BE2C (cell line): Measurements from ENCODE around the gene KCNMB1.

Source experiments
- DNase-seq: peaks from one replicate; pipeline ENCODE4 v3.0.0-alpha.2; 2020
- H3K27me3 ChIP-seq: fragments of 250-450 bp; sonication (Bioruptor Pico); 2 replicates; pipeline ENCODE4 v1.5.1; 2020; ENCODE audit warnings: mild to moderate bottlenecking
- H3K36me3 ChIP-seq: fragments of 250-450 bp; sonication (Bioruptor Pico); 2 replicates; pipeline ENCODE4 v1.5.1; 2020; ENCODE audit warnings: mild to moderate bottlenecking
- H3K4me1 ChIP-seq: fragments of 250-450 bp; sonication (Bioruptor Pico); 2 replicates; pipeline ENCODE4 v1.5.1; 2020
- H3K4me3 ChIP-seq: 2 replicates; pipeline ENCODE4 v1.5.1; 2011; ENCODE audit warnings: low read depth, low read length
- H3K9me3 ChIP-seq: fragments of 250-450 bp; sonication (Bioruptor Pico); 2 replicates; pipeline ENCODE4 v1.5.1; 2020
- CTCF ChIP-seq: IDR thresholded peaks from 2 replicates; pipeline ENCODE4 v1.5.1; 2012; ENCODE audit warnings: mild to moderate bottlenecking, low read depth, low read length

Gene KCNMB1

GRCh38 chr5:170342153-170342725 is 46.9 kb downstream of the KCNMB1 start:
- peaks cover 10% of the 10 kb centered on the region; the same call in 1 of the 2 replicates for H3K27me3 ChIP-seq
- no peaks in the 10 kb centered on the region for H3K4me1 ChIP-seq
- H3K36me3 ChIP-seq: no peaks in the 10 kb centered on the region
- H3K4me3 ChIP-seq: no peak overlapping the region
- no peak for TF ChIP-seq CTCF
- DNase-seq: no peak
- no peaks in the 10 kb centered on the region for H3K9me3 ChIP-seq

GRCh38 chr5:170341545-170341944 is 47.6 kb downstream of the KCNMB1 start:
- H3K4me1 ChIP-seq: no peaks in the 10 kb centered on the region
- H3K27me3 ChIP-seq: peaks cover 7% of the 10 kb centered on the region; the same call in 1 of the 2 replicates
- no peaks in the 10 kb centered on the region for H3K9me3 ChIP-seq
- no peak overlapping the region for H3K4me3 ChIP-seq
- TF ChIP-seq CTCF: no peak
- no peak for DNase-seq
- no peaks in the 10 kb centered on the region for H3K36me3 ChIP-seq

GRCh38 chr5:170339780-170340167 is 49.4 kb downstream of the KCNMB1 start:
- no peak for DNase-seq
- Histone ChIP-seq H3K27me3 (peaks cover 7% of the 10 kb centered on the region; the same call in 1 of the 2 replicates), H3K4me3 (no peak overlapping the region), H3K4me1 (no peaks in the 10 kb centered on the region), H3K36me3 (no peaks in the 10 kb centered on the region), H3K9me3 (no peaks in the 10 kb centered on the region)
- no peak for TF ChIP-seq CTCF

- TF ChIP-seq CTCF: no peak
- no peak overlapping the region for H3K4me3 ChIP-seq
- peaks cover 7% of the 10 kb centered on the region; the same call in 1 of the 2 replicates for H3K27me3 ChIP-seq
- no peaks in the 10 kb centered on the region for H3K4me1 ChIP-seq
- H3K9me3 ChIP-seq: no peaks in the 10 kb centered on the region
- no peak for DNase-seq
- no peaks in the 10 kb centered on the region for H3K36me3 ChIP-seq
Measured at GRCh38 chr5:170338933-170339779, 50.0 kb downstream of the KCNMB1 start.

- Histone ChIP-seq H3K4me1 (no peaks in the 10 kb centered on the region), H3K9me3 (no peaks in the 10 kb centered on the region), H3K36me3 (no peaks in the 10 kb centered on the region), H3K27me3 (peaks cover 7% of the 10 kb centered on the region), H3K4me3 (no peak overlapping the region)
- DNase-seq: no peak
- TF ChIP-seq CTCF: no peak
Measured at GRCh38 chr5:170338291-170338690, 50.9 kb downstream of the KCNMB1 start.

- DNase-seq: no peak
- no peak overlapping the region for H3K4me3 ChIP-seq
Measured at GRCh38 chr5:170337045-170337733, 52.0 kb downstream of the KCNMB1 start.

More at GRCh38 chr5:170337045-170337733, 52.0 kb downstream of the KCNMB1 start:
- H3K9me3 ChIP-seq: no peaks in the 10 kb centered on the region
- no peaks in the 10 kb centered on the region for H3K4me1 ChIP-seq
- H3K36me3 ChIP-seq: no peaks in the 10 kb centered on the region
- peaks cover 4% of the 10 kb centered on the region; the same call in 1 of the 2 replicates for H3K27me3 ChIP-seq
- no peak for TF ChIP-seq CTCF
